HepG2 (cell line): ENCODE measurements around the gene PYGL. TPM values are rescaled to one million over a fixed set of nuclear protein-coding genes. Genes with fewer than 3 reads are reported as not detected.
A peak's percentile ranks its signal among the peaks of the same experiment; 100 is the strongest.

ENCODE experiments used
- BHLHE40 ChIP-seq: IDR thresholded peaks from 2 replicates; pipeline ENCODE4 v1.6.1; 2011; ENCODE audit warnings: low read length, improper control_type of control experiment
- BRCA1 ChIP-seq: sonication (generic); formaldehyde crosslinking; IDR thresholded peaks from 2 replicates; pipeline ENCODE4 v1.4.0; 2020; ENCODE audit warnings: missing genetic modification reagents
- GATA4 ChIP-seq: sonication (generic); IDR thresholded peaks from 2 replicates; pipeline ENCODE4 v1.6.1; 2016; ENCODE audit warnings: antibody characterized with exemption, low read depth, borderline replicate concordance
- GPN1 ChIP-seq: sonication (generic); formaldehyde crosslinking; IDR thresholded peaks from 2 replicates; pipeline ENCODE4 v1.5.1; 2020; ENCODE audit warnings: missing genetic modification reagents, borderline replicate concordance
- HDAC6 ChIP-seq: fragments of 200-600 bp; sonication (generic); IDR thresholded peaks from 2 replicates; pipeline ENCODE4 v1.7.0; 2017; ENCODE audit warnings: mild to moderate bottlenecking, antibody characterized with exemption, low read length, low read depth
- HNF4G ChIP-seq, 2 experiments: sonication (generic) in 1 of 2; formaldehyde crosslinking in 1 of 2; IDR thresholded peaks; 2 replicates each; pipeline versions ENCODE4 v1.4.0 to v1.6.1; 2011 to 2020; ENCODE audit warnings: borderline replicate concordance in 2 of 2, low read depth in 2 of 2, mild to moderate bottlenecking in 2 of 2, low read length in 1 of 2, missing genetic modification reagents in 1 of 2, moderate library complexity in 1 of 2
- HNRNPLL ChIP-seq: fragments of 200-400 bp; formaldehyde crosslinking; IDR thresholded peaks from 2 replicates; pipeline ENCODE4 v1.6.1; 2017; ENCODE audit warnings: mild to moderate bottlenecking, low read depth, low read length; ENCODE audit not compliant: poor library complexity, severe bottlenecking
- LCORL ChIP-seq, 2 experiments: fragments of 450-650 bp in 1 of 2; sonication (generic) in 1 of 2; formaldehyde crosslinking in 1 of 2; IDR thresholded peaks; 2 replicates each; pipeline versions ENCODE4 v1.5.0 to v1.6.1; 2017 to 2020; ENCODE audit warnings: antibody characterized with exemption in 1 of 2, missing genetic modification reagents in 1 of 2
- MBNL3 ChIP-seq: fragments of 250-450 bp; sonication (Bioruptor Pico); conservative IDR thresholded peaks from 2 replicates; pipeline ENCODE4 v1.8.0; 2022; ENCODE audit warnings: mild to moderate bottlenecking, inconsistent platforms
- NRL ChIP-seq: sonication (generic); formaldehyde crosslinking; IDR thresholded peaks from 2 replicates; pipeline ENCODE4 v1.5.0; 2020; ENCODE audit warnings: missing genetic modification reagents, mild to moderate bottlenecking, moderate library complexity, borderline replicate concordance
- RFXAP ChIP-seq: sonication (generic); formaldehyde crosslinking; IDR thresholded peaks from 2 replicates; pipeline ENCODE4 v1.4.0; 2020; ENCODE audit warnings: missing genetic modification reagents, borderline replicate concordance
- RORA ChIP-seq: sonication (generic); formaldehyde crosslinking; IDR thresholded peaks from 2 replicates; pipeline ENCODE4 v1.5.0; 2020; ENCODE audit warnings: mild to moderate bottlenecking, missing genetic modification reagents, moderate library complexity
- SATB2 ChIP-seq: sonication (generic); formaldehyde crosslinking; IDR thresholded peaks from 2 replicates; pipeline ENCODE4 v1.5.0; 2020; ENCODE audit warnings: missing genetic modification reagents
- SCMH1 ChIP-seq: sonication (generic); formaldehyde crosslinking; IDR thresholded peaks from 2 replicates; pipeline ENCODE4 v1.9.0; 2021; ENCODE audit warnings: missing genetic modification reagents, mild to moderate bottlenecking, borderline replicate concordance
- SMARCE1 ChIP-seq: fragments of 450-650 bp; IDR thresholded peaks from 2 replicates; pipeline ENCODE4 v1.6.1; 2017; ENCODE audit warnings: borderline replicate concordance
- SRSF9 ChIP-seq: fragments of 200-400 bp; formaldehyde crosslinking; IDR thresholded peaks from 2 replicates; pipeline ENCODE4 v1.6.1; 2018; ENCODE audit warnings: borderline replicate concordance, mild to moderate bottlenecking, low read depth, low read length; ENCODE audit not compliant: insufficient read depth, poor library complexity, severe bottlenecking
- TFDP2 ChIP-seq: sonication (generic); formaldehyde crosslinking; IDR thresholded peaks from 2 replicates; pipeline ENCODE4 v1.4.0; 2020; ENCODE audit warnings: missing genetic modification reagents
- ZNF121 ChIP-seq: sonication (generic); formaldehyde crosslinking; IDR thresholded peaks from 2 replicates; pipeline ENCODE4 v1.5.0; 2020; ENCODE audit warnings: mild to moderate bottlenecking, missing genetic modification reagents
- ZNF17 ChIP-seq: sonication (generic); formaldehyde crosslinking; IDR thresholded peaks from 2 replicates; pipeline ENCODE4 v1.5.0; 2020; ENCODE audit warnings: mild to moderate bottlenecking, missing genetic modification reagents
- ZNF18 ChIP-seq: sonication (generic); formaldehyde crosslinking; IDR thresholded peaks from 2 replicates; pipeline ENCODE4 v1.8.0; 2022; ENCODE audit warnings: mild to moderate bottlenecking, missing genetic modification reagents; ENCODE audit not compliant: insufficient replicate concordance
- ZNF30 ChIP-seq: sonication (generic); formaldehyde crosslinking; IDR thresholded peaks from 2 replicates; pipeline ENCODE4 v1.5.0; 2020; ENCODE audit warnings: mild to moderate bottlenecking, missing genetic modification reagents
- ZNF354B ChIP-seq: sonication (generic); formaldehyde crosslinking; IDR thresholded peaks from 2 replicates; pipeline ENCODE4 v1.8.0; 2022; ENCODE audit warnings: mild to moderate bottlenecking, missing genetic modification reagents
- ZNF567 ChIP-seq: sonication (generic); formaldehyde crosslinking; IDR thresholded peaks from 2 replicates; pipeline ENCODE4 v1.8.1; 2023; ENCODE audit warnings: mild to moderate bottlenecking, missing genetic modification reagents, borderline replicate concordance
- ZNF672 ChIP-seq: sonication (generic); formaldehyde crosslinking; IDR thresholded peaks from 2 replicates; pipeline ENCODE4 v1.8.1; 2022; ENCODE audit warnings: missing genetic modification reagents
- ZNF674 ChIP-seq: sonication (generic); formaldehyde crosslinking; IDR thresholded peaks from 2 replicates; pipeline ENCODE4 v1.5.0; 2020; ENCODE audit warnings: low read depth, mild to moderate bottlenecking, missing genetic modification reagents
- ZNF891 ChIP-seq: sonication (generic); formaldehyde crosslinking; IDR thresholded peaks from 2 replicates; pipeline ENCODE4 v1.5.0; 2020; ENCODE audit warnings: mild to moderate bottlenecking, missing genetic modification reagents
- polyA plus RNA-seq, 8 experiments: library from polyadenylated mRNA; depleted of rRNA in 3 of 8; stranded (reverse) in 7 of 8; unstranded in 1 of 8; fragments of >200 nt; fragmentation: Illumina TruSeq in 4 of 8; extraction: Trizol in 4 of 8; gene quantifications; 2 replicates each; pipeline versions ENCODE4 v1.2.1 to v1.2.3, GENCODE V29; 2011 to 2016; ENCODE audit warnings: low read depth in 4 of 8, missing spikeins in 1 of 8, mixed read lengths in 1 of 8; ENCODE audit not compliant: insufficient read depth in 1 of 8
- total RNA-seq, 5 experiments: library from RNA; depleted of rRNA; stranded (reverse); fragments of >200 nt; fragmentation: Illumina TruSeq; extraction: Trizol; gene quantifications; 2 replicates each; pipeline ENCODE4 v1.2.3, GENCODE V29; 2016; ENCODE audit warnings: low read depth in 1 of 5

Gene PYGL
- total and polyA plus RNA-seq, 2 of the 13 experiments (the other 11 are each of a cell fraction or from before 2014, with no cell fraction given) = 98.4 to 110 TPM

GRCh38 chr14:50943943-50944646 lies at the start of gene PYGL (continued):
- no peak for TF ChIP-seq ZNF17 (CRISPR knock-in tag)
- no peak; the same call in 1 of the 2 replicates for TF ChIP-seq LCORL (IDR thresholded peaks at IDR 0.05)
- peak; percentile 96 for TF ChIP-seq LCORL (CRISPR knock-in tag; IDR thresholded peaks at IDR 0.05)
- peak; percentile 30 for TF ChIP-seq ZNF18
- TF ChIP-seq GATA4 = peak; percentile 15; the same call in 1 of the 2 replicates
- no peak for TF ChIP-seq ZNF354B (CRISPR knock-in tag)
- TF ChIP-seq SMARCE1 = no peak
- TF ChIP-seq TFDP2 = no peak; the same call in 1 of the 2 replicates
- no peak for TF ChIP-seq HDAC6
- TF ChIP-seq MBNL3 = no peak
- TF ChIP-seq ZNF567 (CRISPR knock-in tag) = no peak
- TF ChIP-seq SATB2 = no peak
- no peak for TF ChIP-seq GPN1 (CRISPR knock-in tag)
- no peak; the same call in 1 of the 2 replicates for TF ChIP-seq HNF4G (IDR thresholded peaks at IDR 0.05; ENCODE audit: borderline replicate concordance, low read depth, low read length)
- TF ChIP-seq HNF4G (CRISPR knock-in tag; IDR thresholded peaks at IDR 0.05; ENCODE audit: borderline replicate concordance, low read depth) = no peak; the same call in 1 of the 2 replicates
- peak; percentile 91 for TF ChIP-seq HNRNPLL
- TF ChIP-seq ZNF674 (CRISPR knock-in tag) = peak; percentile 32; the same call in 1 of the 2 replicates
- peak; percentile 38; the same call in 1 of the 2 replicates for TF ChIP-seq ZNF121 (CRISPR knock-in tag)
- no peak; the same call in 1 of the 2 replicates for TF ChIP-seq RFXAP
- no peak for TF ChIP-seq SCMH1 (CRISPR knock-in tag)
- TF ChIP-seq ZNF30 (CRISPR knock-in tag) = no peak
- TF ChIP-seq BRCA1 (CRISPR knock-in tag) = no peak
- no peak for TF ChIP-seq ZNF891 (CRISPR knock-in tag)
- TF ChIP-seq ZNF672 = no peak
- TF ChIP-seq SRSF9 = no peak
- TF ChIP-seq BHLHE40 = peak; percentile 5; the same call in 1 of the 2 replicates
- no peak for TF ChIP-seq NRL (CRISPR knock-in tag)
- no peak for TF ChIP-seq RORA (CRISPR knock-in tag)
